A549 (cell line): ENCODE data around the gene TP53RK.

Experiments used
- EP300 ChIP-seq, 2 experiments: fragments of >200 bp; sonication (Bioruptor Twin); formaldehyde crosslinking; IDR thresholded peaks; 2 replicates in 1 of 2; 3 replicates in 1 of 2; pipeline ENCODE4 v1.6.1; 2016 to 2017
- ZC3H11A ChIP-seq: fragments of 450-650 bp; IDR thresholded peaks from 2 replicates; pipeline ENCODE4 v1.6.1; 2014; ENCODE audit warnings: antibody characterized with exemption, mild to moderate bottlenecking
- TF ChIP-seq, protein P1 (sequence below): fragments of >200 bp; sonication (Bioruptor Twin); formaldehyde crosslinking; IDR thresholded peaks from 3 replicates; pipeline ENCODE4 v1.5.1; 2016

DNA sequence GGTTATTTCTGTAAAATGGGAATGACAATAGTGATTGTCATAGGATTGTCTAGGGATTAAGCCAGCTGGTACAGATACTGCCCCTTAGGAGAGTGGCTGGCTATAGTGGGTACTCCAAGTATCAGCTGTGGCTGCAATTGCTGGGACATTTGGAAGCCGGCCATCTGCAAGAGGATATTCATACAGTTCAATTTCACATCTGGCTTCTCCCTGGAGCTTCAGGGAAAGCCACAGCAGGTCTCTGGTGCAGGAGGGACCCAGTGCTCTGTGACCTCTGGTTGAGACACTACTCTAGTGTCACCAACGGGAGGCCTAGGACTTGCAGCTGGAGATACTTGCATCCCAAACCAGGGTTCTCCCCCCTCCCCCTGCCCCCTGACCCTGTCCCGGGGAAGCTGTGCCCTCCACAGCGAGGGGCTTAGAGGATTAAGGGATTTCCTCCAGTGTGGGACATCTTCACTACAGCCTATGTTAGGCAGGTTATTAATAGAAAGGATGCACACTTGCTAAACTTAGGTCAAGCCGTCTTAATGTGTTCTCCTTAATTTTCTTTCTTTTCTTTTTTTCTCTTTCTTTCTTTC lies 22.9 kb upstream of the TP53RK start:
- TF ChIP-seq, protein P1, sequence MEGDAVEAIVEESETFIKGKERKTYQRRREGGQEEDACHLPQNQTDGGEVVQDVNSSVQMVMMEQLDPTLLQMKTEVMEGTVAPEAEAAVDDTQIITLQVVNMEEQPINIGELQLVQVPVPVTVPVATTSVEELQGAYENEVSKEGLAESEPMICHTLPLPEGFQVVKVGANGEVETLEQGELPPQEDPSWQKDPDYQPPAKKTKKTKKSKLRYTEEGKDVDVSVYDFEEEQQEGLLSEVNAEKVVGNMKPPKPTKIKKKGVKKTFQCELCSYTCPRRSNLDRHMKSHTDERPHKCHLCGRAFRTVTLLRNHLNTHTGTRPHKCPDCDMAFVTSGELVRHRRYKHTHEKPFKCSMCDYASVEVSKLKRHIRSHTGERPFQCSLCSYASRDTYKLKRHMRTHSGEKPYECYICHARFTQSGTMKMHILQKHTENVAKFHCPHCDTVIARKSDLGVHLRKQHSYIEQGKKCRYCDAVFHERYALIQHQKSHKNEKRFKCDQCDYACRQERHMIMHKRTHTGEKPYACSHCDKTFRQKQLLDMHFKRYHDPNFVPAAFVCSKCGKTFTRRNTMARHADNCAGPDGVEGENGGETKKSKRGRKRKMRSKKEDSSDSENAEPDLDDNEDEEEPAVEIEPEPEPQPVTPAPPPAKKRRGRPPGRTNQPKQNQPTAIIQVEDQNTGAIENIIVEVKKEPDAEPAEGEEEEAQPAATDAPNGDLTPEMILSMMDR = no peak
- no peak for TF ChIP-seq ZC3H11A
- no peak for TF ChIP-seq EP300 (IDR thresholded peaks at IDR 0.05)
